Muscle layer of duodenum (tissue), 2 donors: Measurements from ENCODE around the gene EPHB1.
A peak's percentile ranks its signal among the peaks of the same experiment; 100 is the strongest.

ENCODE experiments used
- H3K27ac ChIP-seq: one replicate; pipeline ENCODE4 v1.7.0; 2013; ENCODE audit warnings: mild to moderate bottlenecking, low read length
- H3K27me3 ChIP-seq: one replicate; pipeline ENCODE4 v1.7.0; 2013; ENCODE audit warnings: low read depth, mild to moderate bottlenecking, control low read depth, low read length
- H3K36me3 ChIP-seq, 2 donors: one replicate each; pipeline ENCODE4 v1.7.0; 2013; ENCODE audit warnings: low read length in 2 of 2, control low read depth in 1 of 2, mild to moderate bottlenecking in 1 of 2; ENCODE audit not compliant: insufficient read depth in 2 of 2, control insufficient read depth in 1 of 2
- H3K4me1 ChIP-seq, 2 donors: one replicate each; pipeline ENCODE4 v1.7.0; 2013; ENCODE audit warnings: low read length in 2 of 2, mild to moderate bottlenecking in 2 of 2, control low read depth in 1 of 2, moderate library complexity in 1 of 2; ENCODE audit not compliant: insufficient read depth in 2 of 2, control insufficient read depth in 1 of 2
- H3K4me3 ChIP-seq, 2 donors: one replicate each; pipeline ENCODE4 v1.7.0; 2013; ENCODE audit warnings: low read length in 2 of 2, low read depth in 1 of 2, mild to moderate bottlenecking in 1 of 2
- H3K9me3 ChIP-seq, 2 donors: one replicate each; pipeline ENCODE4 v1.7.0; 2013; ENCODE audit warnings: low read length in 2 of 2, control low read depth in 1 of 2, mild to moderate bottlenecking in 1 of 2; ENCODE audit not compliant: control insufficient read depth in 1 of 2
- donor health status: healthy.

Gene EPHB1

DNA sequence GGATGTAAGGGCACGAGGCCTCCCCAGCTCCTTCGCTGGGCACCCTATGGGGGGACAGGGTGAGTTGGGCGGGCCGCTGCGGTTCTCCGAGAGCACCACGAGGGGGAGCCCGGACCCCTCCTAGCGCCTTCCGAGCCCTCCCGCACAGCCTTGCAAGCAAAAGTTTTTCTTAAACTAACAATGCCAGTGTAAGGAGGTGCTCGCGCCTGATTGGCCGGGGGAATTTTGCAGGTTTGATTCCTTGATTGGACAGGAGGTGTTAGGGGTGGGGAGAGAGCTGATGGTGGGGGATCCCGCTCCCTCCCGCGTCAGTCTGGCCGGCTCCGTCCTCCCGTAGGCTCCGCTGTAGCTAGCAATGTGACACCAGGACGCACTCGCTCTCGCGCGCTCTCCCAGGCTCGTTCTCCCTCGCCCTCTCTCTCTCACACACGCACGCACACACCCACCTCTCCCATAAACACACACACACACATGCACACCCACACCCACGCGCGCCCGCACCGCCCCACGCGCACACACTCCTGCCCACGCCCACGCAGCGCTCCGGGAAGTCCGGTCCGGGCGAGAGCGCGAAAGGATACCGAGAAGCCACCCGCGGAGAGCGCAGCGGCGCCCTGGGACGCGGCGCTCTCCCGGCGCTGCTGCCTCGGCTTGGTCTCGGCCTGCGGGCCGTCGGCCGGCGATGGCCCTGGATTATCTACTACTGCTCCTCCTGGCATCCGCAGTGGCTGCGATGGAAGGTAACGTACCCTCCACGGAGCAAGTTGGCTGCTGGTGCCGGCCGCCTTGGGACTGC, at the start of gene EPHB1:
Gene EPHB1, plus strand, starts transcription at position 311 of the 796 bp plus-strand sequence.
- no peaks in the 10 kb centered on the region for H3K9me3 ChIP-seq
- H3K27ac ChIP-seq: no peak within 1 kb of the TSS
- H3K4me1 ChIP-seq: peaks cover 0 to 24% of the 10 kb centered on the region in 2 donors
- no peaks in the 10 kb centered on the region for H3K36me3 ChIP-seq
- peaks cover 13% of the 10 kb centered on the region for H3K27me3 ChIP-seq
- peak within 1 kb of the TSS; percentile 59 to 77 for H3K4me3 ChIP-seq

GRCh38 chr3:134748698-134749097, 46.4 kb upstream of the EPHB1 start:
- no peaks in the 10 kb centered on the region for H3K9me3 ChIP-seq
- H3K4me3 ChIP-seq: no peak overlapping the region
- H3K27me3 ChIP-seq: no peaks in the 10 kb centered on the region
- peaks cover 0 to 3% of the 10 kb centered on the region in 2 donors for H3K4me1 ChIP-seq
- no peaks in the 10 kb centered on the region for H3K36me3 ChIP-seq
- H3K27ac ChIP-seq: no peak overlapping the region

GRCh38 chr3:134749174-134749573, 45.9 kb upstream of the EPHB1 start:
- no peak overlapping the region for H3K4me3 ChIP-seq
- no peaks in the 10 kb centered on the region for H3K27me3 ChIP-seq
- no peaks in the 10 kb centered on the region for H3K9me3 ChIP-seq
- no peaks in the 10 kb centered on the region for H3K36me3 ChIP-seq
- no peak overlapping the region for H3K27ac ChIP-seq
- peaks cover 0 to 4% of the 10 kb centered on the region in 2 donors for H3K4me1 ChIP-seq

GRCh38 chr3:134749802-134750553, 45.1 kb upstream of the EPHB1 start:
- Histone ChIP-seq H3K4me1 (peaks cover 0 to 4% of the 10 kb centered on the region in 2 donors), H3K4me3 (no peak overlapping the region), H3K36me3 (no peaks in the 10 kb centered on the region), H3K9me3 (no peaks in the 10 kb centered on the region), H3K27me3 (no peaks in the 10 kb centered on the region), H3K27ac (no peak overlapping the region)

GRCh38 chr3:134751831-134752230, 43.2 kb upstream of the EPHB1 start:
- H3K27ac ChIP-seq: no peak overlapping the region
- H3K36me3 ChIP-seq: no peaks in the 10 kb centered on the region
- H3K27me3 ChIP-seq: no peaks in the 10 kb centered on the region
- H3K4me1 ChIP-seq: peaks cover 0 to 4% of the 10 kb centered on the region in 2 donors
- H3K4me3 ChIP-seq: no peak overlapping the region
- H3K9me3 ChIP-seq: no peaks in the 10 kb centered on the region

- Histone ChIP-seq H3K27me3 (no peaks in the 10 kb centered on the region), H3K4me1 (peaks cover 0 to 4% of the 10 kb centered on the region in 2 donors), H3K27ac (no peak overlapping the region), H3K4me3 (no peak overlapping the region), H3K36me3 (no peaks in the 10 kb centered on the region), H3K9me3 (no peaks in the 10 kb centered on the region)
Measured at GRCh38 chr3:134752761-134753461, 42.1 kb upstream of the EPHB1 start.

DNA sequence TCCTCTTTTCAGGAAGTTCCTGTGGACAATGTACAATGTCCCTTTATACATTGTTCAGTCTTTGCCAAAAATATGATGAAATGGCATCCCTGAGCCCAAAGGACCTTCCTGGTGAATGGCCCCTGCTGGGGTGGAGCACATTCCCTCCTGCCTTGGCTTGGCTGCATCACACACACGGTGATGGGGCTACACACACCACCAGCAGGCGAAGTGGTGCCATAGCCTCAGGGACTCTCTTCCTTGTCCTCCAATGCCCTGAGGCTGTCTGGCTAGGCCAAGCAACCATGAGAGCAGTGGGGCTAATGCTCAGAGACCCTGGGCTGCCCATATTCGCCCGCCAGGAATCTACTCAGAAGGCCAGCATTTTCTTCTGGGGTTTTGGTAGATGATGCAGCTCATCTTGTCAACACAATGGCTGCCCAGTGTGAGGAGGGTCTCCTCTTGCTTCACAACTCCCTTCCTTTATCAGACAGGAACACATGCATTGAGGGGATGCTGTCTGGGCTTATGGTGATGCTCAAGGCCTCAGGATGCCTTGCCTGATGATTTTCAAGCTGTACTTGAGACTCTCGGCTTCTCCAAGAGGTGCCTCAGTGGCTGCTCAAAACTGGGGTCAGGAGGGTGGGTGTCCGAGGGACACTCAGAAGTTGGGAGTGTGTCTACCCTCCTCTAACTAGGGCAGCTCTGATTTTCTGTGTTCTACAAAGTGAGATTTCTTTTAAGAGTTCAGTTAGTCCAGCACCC, 40.9 kb upstream of the EPHB1 start:
- Histone ChIP-seq H3K27ac (no peak overlapping the region), H3K27me3 (no peaks in the 10 kb centered on the region), H3K9me3 (no peaks in the 10 kb centered on the region), H3K4me3 (no peak overlapping the region), H3K36me3 (no peaks in the 10 kb centered on the region), H3K4me1 (peaks cover 0 to 4% of the 10 kb centered on the region in 2 donors)

DNA sequence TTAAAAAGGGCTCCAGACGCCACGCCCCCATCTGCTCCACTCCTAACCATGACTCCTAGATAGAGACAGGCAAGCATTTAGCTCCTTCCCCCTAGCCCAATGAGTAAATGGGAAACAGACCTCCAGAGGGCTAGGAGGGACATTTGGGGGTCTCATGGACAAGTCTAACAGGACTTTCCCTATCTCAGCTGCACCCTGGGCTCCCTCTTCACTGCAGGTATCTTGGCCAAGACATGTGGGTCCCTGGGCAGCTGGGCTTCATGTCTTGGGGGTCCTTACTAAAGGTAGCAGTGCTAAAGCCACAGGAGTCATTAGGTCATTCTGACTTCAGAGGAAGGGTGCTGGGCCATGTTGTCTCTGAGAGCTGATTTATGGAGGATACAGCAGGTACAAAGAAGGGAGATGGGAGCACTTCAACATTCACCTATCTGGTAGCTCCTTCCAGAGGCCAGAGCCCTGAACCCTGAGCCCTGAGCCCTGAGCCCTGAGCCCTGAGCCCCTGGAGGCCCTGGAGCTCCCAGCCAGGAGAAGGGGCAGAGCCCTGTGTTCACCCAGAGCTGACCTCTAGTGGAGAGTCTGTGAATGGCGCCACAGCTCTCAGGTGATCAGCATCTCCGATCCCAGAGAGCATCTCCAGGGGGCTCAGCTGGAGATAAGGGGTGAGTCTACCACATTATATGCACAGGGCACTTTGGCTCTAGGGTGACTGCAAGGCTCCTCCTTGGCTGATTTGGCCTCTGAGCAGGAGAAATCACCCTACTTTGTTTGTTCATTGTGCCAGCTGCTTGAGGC, 40.1 kb upstream of the EPHB1 start:
- Histone ChIP-seq H3K27ac (no peak overlapping the region), H3K4me3 (no peak overlapping the region), H3K27me3 (no peaks in the 10 kb centered on the region), H3K4me1 (peaks cover 0 to 4% of the 10 kb centered on the region in 2 donors), H3K9me3 (no peaks in the 10 kb centered on the region), H3K36me3 (no peaks in the 10 kb centered on the region)

GRCh38 chr3:134755821-134756220, 39.2 kb upstream of the EPHB1 start:
- peaks cover 0 to 4% of the 10 kb centered on the region in 2 donors for H3K4me1 ChIP-seq
- no peak overlapping the region for H3K4me3 ChIP-seq
- no peaks in the 10 kb centered on the region for H3K9me3 ChIP-seq
- no peaks in the 10 kb centered on the region for H3K27me3 ChIP-seq
- no peak overlapping the region for H3K27ac ChIP-seq
- no peaks in the 10 kb centered on the region for H3K36me3 ChIP-seq

DNA sequence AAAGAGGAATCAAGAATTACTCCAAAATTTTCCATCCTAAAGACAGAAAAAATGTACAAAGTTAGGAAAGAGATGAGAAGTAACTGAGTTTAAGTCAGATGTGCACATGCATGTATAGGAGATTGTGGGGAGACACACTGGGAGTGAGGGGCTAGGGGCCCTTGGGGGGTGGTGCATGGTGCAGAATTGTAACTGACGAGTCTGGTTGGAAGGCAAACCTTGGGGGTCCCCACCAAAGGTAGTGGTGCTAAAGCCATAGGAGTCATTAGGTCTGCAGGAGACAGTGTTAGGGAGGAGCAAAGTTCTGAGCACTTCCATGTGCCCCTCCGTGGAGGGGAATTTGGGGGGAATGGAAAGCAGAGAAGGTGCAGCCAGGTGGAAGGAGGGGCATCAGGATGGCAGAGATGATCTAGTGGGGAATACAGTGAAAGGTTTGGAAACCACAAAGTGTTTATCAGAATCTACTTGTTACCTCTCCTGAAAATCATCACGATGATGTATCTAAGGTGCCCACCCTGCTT, 37.5 kb upstream of the EPHB1 start:
- Histone ChIP-seq H3K4me1 (peaks cover 0 to 4% of the 10 kb centered on the region in 2 donors), H3K27me3 (no peaks in the 10 kb centered on the region), H3K4me3 (no peak overlapping the region), H3K27ac (no peak overlapping the region), H3K36me3 (no peaks in the 10 kb centered on the region), H3K9me3 (no peaks in the 10 kb centered on the region)
